SK-N-MC (cell line): Measurements from ENCODE around the gene SLC41A3.

Experiments used
- EZH2 ChIP-seq: fragments of 200-600 bp; sonication (generic); IDR thresholded peaks from one replicate; pipeline ENCODE4 v1.6.1; 2017; ENCODE audit warnings: antibody characterized with exemption
- POLR2AphosphoS5 ChIP-seq: IDR thresholded peaks from 2 replicates; pipeline ENCODE4 v1.6.1; 2012; ENCODE audit warnings: mild to moderate bottlenecking, low read depth, low read length, borderline replicate concordance

GRCh38 chr3:126039870-126040269, 44.1 kb downstream of the SLC41A3 start:
- no peak for TF ChIP-seq EZH2
- no peak for TF ChIP-seq POLR2AphosphoS5
